Omental fat pad (tissue), 4 donors: Measurements from ENCODE around the gene VIPR2. TPM values are rescaled to one million over a fixed set of nuclear protein-coding genes. Genes with fewer than 3 reads are reported as not detected.
"Not testable (repeated sequence)": the region's sequence is repeated elsewhere in the genome, so short reads cannot be mapped to it uniquely, and the experiment has no call there.

Source experiments
- ATAC-seq: fragments of 150-250 bp; one replicate; pipeline ENCODE4 v1.9.1; 2016; ENCODE audit warnings: mild to moderate bottlenecking, moderate library complexity; ENCODE audit not compliant: low FRiP score
- DNase-seq: peaks from one replicate; pipeline ENCODE4 v3.0.0-alpha.2; 2019; ENCODE audit warnings: low spot score
- total RNA-seq, 4 donors: library from RNA; depleted of rRNA; stranded (reverse); fragments of >200 nt; gene quantifications; one replicate each; pipeline ENCODE4 v1.1.0, GENCODE V29; 2016
- TF ChIP-seq, protein P1 (sequence below), 3 donors: fragments of 450-650 bp; IDR thresholded peaks; one replicate each; pipeline ENCODE4 v1.5.1; 2016 to 2017; ENCODE audit warnings: antibody characterized with exemption in 3 of 3, mild to moderate bottlenecking in 3 of 3, moderate library complexity in 2 of 3

Gene VIPR2
- total RNA-seq, 4 donors from 2014 or later: 3.6 to 71.0 (median 24.6) TPM

- ATAC-seq (no peak), DNase-seq (no peak)
- TF ChIP-seq, protein P1, sequence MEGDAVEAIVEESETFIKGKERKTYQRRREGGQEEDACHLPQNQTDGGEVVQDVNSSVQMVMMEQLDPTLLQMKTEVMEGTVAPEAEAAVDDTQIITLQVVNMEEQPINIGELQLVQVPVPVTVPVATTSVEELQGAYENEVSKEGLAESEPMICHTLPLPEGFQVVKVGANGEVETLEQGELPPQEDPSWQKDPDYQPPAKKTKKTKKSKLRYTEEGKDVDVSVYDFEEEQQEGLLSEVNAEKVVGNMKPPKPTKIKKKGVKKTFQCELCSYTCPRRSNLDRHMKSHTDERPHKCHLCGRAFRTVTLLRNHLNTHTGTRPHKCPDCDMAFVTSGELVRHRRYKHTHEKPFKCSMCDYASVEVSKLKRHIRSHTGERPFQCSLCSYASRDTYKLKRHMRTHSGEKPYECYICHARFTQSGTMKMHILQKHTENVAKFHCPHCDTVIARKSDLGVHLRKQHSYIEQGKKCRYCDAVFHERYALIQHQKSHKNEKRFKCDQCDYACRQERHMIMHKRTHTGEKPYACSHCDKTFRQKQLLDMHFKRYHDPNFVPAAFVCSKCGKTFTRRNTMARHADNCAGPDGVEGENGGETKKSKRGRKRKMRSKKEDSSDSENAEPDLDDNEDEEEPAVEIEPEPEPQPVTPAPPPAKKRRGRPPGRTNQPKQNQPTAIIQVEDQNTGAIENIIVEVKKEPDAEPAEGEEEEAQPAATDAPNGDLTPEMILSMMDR (IDR thresholded peaks at IDR 0.05): no peak
Measured at GRCh38 chr7:159084069-159084801, 60.4 kb downstream of the VIPR2 start.

- TF ChIP-seq, protein P1 (IDR thresholded peaks at IDR 0.05): no peak
- DNase-seq (no peak), ATAC-seq (no peak)
Measured at GRCh38 chr7:159083698-159084068, 61.0 kb downstream of the VIPR2 start.

- ATAC-seq (no peak), DNase-seq (no peak)
- TF ChIP-seq, protein P1 (IDR thresholded peaks at IDR 0.05): no peak
Measured at GRCh38 chr7:159083001-159083697, 61.5 kb downstream of the VIPR2 start.

- not testable (repeated sequence) for ATAC-seq, DNase-seq
Measured at GRCh38 chr7:159082075-159082474, 62.6 kb downstream of the VIPR2 start.

DNA sequence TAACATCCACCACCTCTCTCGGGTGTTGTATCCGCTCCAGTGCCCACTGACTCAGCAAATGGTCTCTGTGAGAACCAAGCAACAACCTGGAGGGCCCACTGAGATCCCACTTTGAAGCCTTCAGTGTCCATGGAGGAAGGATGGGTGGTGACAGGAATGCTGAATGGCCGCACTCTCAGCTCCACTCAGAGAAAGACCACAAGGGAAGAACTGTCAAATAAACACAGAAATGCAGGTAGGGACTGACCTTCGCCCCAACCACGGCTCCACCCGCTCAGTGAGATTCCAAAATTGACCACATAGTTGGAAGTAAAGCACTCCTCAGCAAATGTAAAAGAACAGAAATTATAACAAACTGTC lies 65.8 kb downstream of the VIPR2 start:
- DNase-seq: no peak
- ATAC-seq: no peak
- TF ChIP-seq, protein P1 (IDR thresholded peaks at IDR 0.05): no peak

GRCh38 chr7:159078193-159078910 lies 66.3 kb downstream of the VIPR2 start:
- ATAC-seq: no peak
- TF ChIP-seq, protein P1 (IDR thresholded peaks at IDR 0.05): no peak
- no peak for DNase-seq

DNA sequence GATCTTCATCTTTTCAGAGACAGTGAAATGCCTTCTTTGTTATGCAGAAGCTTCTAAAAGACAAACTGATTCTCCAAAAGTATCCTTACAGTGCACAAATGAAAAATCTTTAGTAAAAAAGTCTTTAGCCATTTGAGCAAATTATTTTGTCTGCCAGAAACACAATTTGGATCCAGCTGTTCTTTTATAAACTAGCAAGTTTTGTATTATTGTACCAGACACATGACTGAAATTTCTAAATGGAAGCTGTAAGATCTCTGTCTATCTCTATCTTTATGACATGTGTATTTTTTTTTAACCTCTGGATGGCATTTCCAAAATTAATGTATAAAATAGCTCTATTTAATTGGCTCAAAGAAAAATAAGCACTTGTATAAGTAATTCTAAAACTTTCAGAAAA lies 68.3 kb downstream of the VIPR2 start:
- ATAC-seq (no peak), DNase-seq (no peak)
- TF ChIP-seq, protein P1 (IDR thresholded peaks at IDR 0.05): no peak
